Ishikawa (cell line): Measurements from ENCODE around the gene OPHN1.

Source experiments
- CEBPB ChIP-seq: IDR thresholded peaks from 2 replicates; pipeline ENCODE4 v1.6.1; 2012
- CREB1 ChIP-seq: IDR thresholded peaks from 2 replicates; pipeline ENCODE4 v1.6.1; 2012; ENCODE audit warnings: low read depth
- EGR1 ChIP-seq: IDR thresholded peaks from 2 replicates; pipeline ENCODE4 v1.6.1; 2012
- EP300 ChIP-seq: IDR thresholded peaks from 2 replicates; pipeline ENCODE4 v1.6.1; 2012; ENCODE audit warnings: borderline replicate concordance
- FOXM1 ChIP-seq: IDR thresholded peaks from 2 replicates; pipeline ENCODE4 v1.6.1; 2012; ENCODE audit warnings: low read depth, borderline replicate concordance
- MAX ChIP-seq: IDR thresholded peaks from 2 replicates; pipeline ENCODE4 v1.6.1; 2012
- NFIC ChIP-seq: IDR thresholded peaks from 2 replicates; pipeline ENCODE4 v1.6.1; 2012
- RAD21 ChIP-seq: IDR thresholded peaks from 2 replicates; pipeline ENCODE4 v1.6.1; 2012; ENCODE audit warnings: low read depth
- REST ChIP-seq: IDR thresholded peaks from 2 replicates; pipeline ENCODE4 v1.6.1; 2012; ENCODE audit warnings: low read depth, mild to moderate bottlenecking
- TAF1 ChIP-seq: IDR thresholded peaks from 2 replicates; pipeline ENCODE4 v1.6.1; 2012; ENCODE audit warnings: low read depth, mild to moderate bottlenecking
- TCF12 ChIP-seq: IDR thresholded peaks from 2 replicates; pipeline ENCODE4 v1.6.1; 2012; ENCODE audit warnings: low read depth
- TEAD4 ChIP-seq: IDR thresholded peaks from 2 replicates; pipeline ENCODE4 v1.6.1; 2012
- USF1 ChIP-seq: IDR thresholded peaks from 2 replicates; pipeline ENCODE4 v1.6.1; 2012
- YY1 ChIP-seq: IDR thresholded peaks from 2 replicates; pipeline ENCODE4 v1.6.1; 2012; ENCODE audit warnings: low read depth
- ZBTB7A ChIP-seq: IDR thresholded peaks from 2 replicates; pipeline ENCODE4 v1.6.1; 2012; ENCODE audit warnings: low read depth

OPHN1 gene

GRCh38 chrX:68179355-68179754 lies 253.9 kb downstream of the OPHN1 start:
- TF ChIP-seq FOXM1 (no peak), MAX (no peak), TAF1 (no peak), ZBTB7A (no peak), CEBPB (no peak), EP300 (no peak), REST (no peak), RAD21 (no peak), CREB1 (no peak), YY1 (no peak), EGR1 (no peak), NFIC (no peak), TEAD4 (no peak), USF1 (no peak), TCF12 (no peak)

- TF ChIP-seq RAD21 (no peak), FOXM1 (no peak), TCF12 (no peak), TAF1 (no peak), EP300 (no peak), CREB1 (no peak), ZBTB7A (no peak), MAX (no peak), CEBPB (no peak), NFIC (no peak), EGR1 (no peak)
These were observed 255.8 kb downstream of the OPHN1 start for GRCh38 chrX:68177542-68177941.

GRCh38 chrX:68175562-68175961 lies 257.7 kb downstream of the OPHN1 start:
- TF ChIP-seq CREB1 (no peak), TAF1 (no peak), NFIC (no peak), TEAD4 (no peak), MAX (no peak), REST (no peak), YY1 (no peak), EGR1 (no peak)

- TF ChIP-seq EGR1, result no peak
- TF ChIP-seq TAF1, result no peak
- TF ChIP-seq FOXM1, result no peak
- no peak for TF ChIP-seq USF1
- no peak for TF ChIP-seq CEBPB
- TF ChIP-seq TCF12, result no peak
- TF ChIP-seq NFIC, result no peak
These were observed 269.9 kb downstream of the OPHN1 start for GRCh38 chrX:68163441-68163840.

- TF ChIP-seq TCF12 (no peak), ZBTB7A (no peak), CREB1 (no peak), USF1 (no peak), EGR1 (no peak), TAF1 (no peak), NFIC (no peak), RAD21 (no peak), YY1 (no peak), CEBPB (no peak), EP300 (no peak)
These were observed 285.4 kb downstream of the OPHN1 start for GRCh38 chrX:68147848-68148247.

- no peak for TF ChIP-seq CREB1
- no peak for TF ChIP-seq TCF12
- peak; percentile 28; the same call in 1 of the 2 replicates for TF ChIP-seq RAD21
- TF ChIP-seq USF1, result no peak
- no peak for TF ChIP-seq TEAD4
- no peak for TF ChIP-seq MAX
- TF ChIP-seq EGR1, result no peak
These were observed 287.2 kb downstream of the OPHN1 start for GRCh38 chrX:68146054-68146453.
